HUES64 (cell line): ENCODE results near the gene MACROD1.
"Not testable (repeated sequence)": the region's sequence is repeated elsewhere in the genome, so short reads cannot be mapped to it uniquely, and the experiment has no call there.

Experiments
- H3K27ac ChIP-seq: 2 replicates; pipeline ENCODE4 v1.7.0; 2013; ENCODE audit warnings: low read depth, low read length, inconsistent platforms
- H3K27me3 ChIP-seq: 2 replicates; pipeline ENCODE4 v1.6.1; 2013; ENCODE audit warnings: mild to moderate bottlenecking, low read length; ENCODE audit not compliant: insufficient read depth
- H3K36me3 ChIP-seq: 2 replicates; pipeline ENCODE4 v1.6.1; 2013; ENCODE audit warnings: mild to moderate bottlenecking, low read length; ENCODE audit not compliant: insufficient read depth
- H3K4me1 ChIP-seq: 2 replicates; pipeline ENCODE4 v1.6.1; 2013; ENCODE audit warnings: mild to moderate bottlenecking, low read length, moderate library complexity; ENCODE audit not compliant: insufficient read depth
- H3K4me3 ChIP-seq: 2 replicates; pipeline ENCODE4 v1.5.1; 2013; ENCODE audit warnings: mild to moderate bottlenecking, low read length, moderate library complexity
- H3K9ac ChIP-seq: 2 replicates; pipeline ENCODE4 v1.6.1; 2013; ENCODE audit warnings: mild to moderate bottlenecking, low read depth, low read length
- H3K9me3 ChIP-seq: 2 replicates; pipeline ENCODE4 v1.6.1; 2013; ENCODE audit warnings: low read depth, low read length; ENCODE audit not compliant: insufficient read depth
- WGBS: fragments of 150-250, 120-280 bp; methylation state at CpG from one replicate; pipeline ENCODE4 v1.1.7; 2013; ENCODE audit warnings: missing lambda C conversion rate; 5-methylcytosine and 5-hydroxymethylcytosine counted together

The MACROD1 gene

GRCh38 chr11:64055077-64055476 lies 110.8 kb downstream of the MACROD1 start:
- Histone ChIP-seq H3K9ac (no peak overlapping the region), H3K27me3 (peaks cover 21% of the 10 kb centered on the region), H3K36me3 (no peaks in the 10 kb centered on the region), H3K27ac (no peak overlapping the region), H3K4me1 (peaks cover 25% of the 10 kb centered on the region), H3K4me3 (no peak overlapping the region), H3K9me3 (no peaks in the 10 kb centered on the region)
- 53% methylated on average over 8 of the region's 8 CpGs for WGBS

GRCh38 chr11:64053699-64054098 lies 112.2 kb downstream of the MACROD1 start:
- Histone ChIP-seq H3K9me3 (no peaks in the 10 kb centered on the region), H3K27me3 (peaks cover 15% of the 10 kb centered on the region), H3K4me3 (no peak overlapping the region), H3K27ac (no peak overlapping the region), H3K9ac (no peak overlapping the region), H3K36me3 (no peaks in the 10 kb centered on the region), H3K4me1 (peaks cover 25% of the 10 kb centered on the region)
- WGBS = 16% methylated on average over 15 of the region's 15 CpGs

- Histone ChIP-seq H3K4me3 (no peak overlapping the region), H3K4me1 (peaks cover 25% of the 10 kb centered on the region)
- WGBS = 73% methylated on average over 11 of the region's 11 CpGs
Measured at GRCh38 chr11:64052938-64053622, 112.8 kb downstream of the MACROD1 start.

GRCh38 chr11:64052436-64052835 lies 113.5 kb downstream of the MACROD1 start:
- H3K4me1 ChIP-seq = peaks cover 25% of the 10 kb centered on the region
- H3K4me3 ChIP-seq = no peak overlapping the region
- 74% methylated on average over 2 of the region's 2 CpGs for WGBS
- H3K27ac ChIP-seq = no peak overlapping the region
- no peaks in the 10 kb centered on the region for H3K9me3 ChIP-seq
- no peak overlapping the region for H3K9ac ChIP-seq
- no peaks in the 10 kb centered on the region for H3K36me3 ChIP-seq
- peaks cover 15% of the 10 kb centered on the region for H3K27me3 ChIP-seq

More at GRCh38 chr11:64052938-64053622, 112.8 kb downstream of the MACROD1 start:
- Histone ChIP-seq H3K9ac (no peak overlapping the region), H3K9me3 (no peaks in the 10 kb centered on the region), H3K27me3 (peaks cover 15% of the 10 kb centered on the region), H3K27ac (no peak overlapping the region), H3K36me3 (no peaks in the 10 kb centered on the region)

- Histone ChIP-seq H3K27ac (no peak overlapping the region), H3K9me3 (no peaks in the 10 kb centered on the region), H3K9ac (no peak overlapping the region), H3K4me3 (no peak overlapping the region), H3K27me3 (peaks cover 17% of the 10 kb centered on the region), H3K4me1 (peaks cover 25% of the 10 kb centered on the region), H3K36me3 (no peaks in the 10 kb centered on the region)
- WGBS = 95% methylated on average over 19 of the region's 19 CpGs
Measured at GRCh38 chr11:64051297-64051696, 114.6 kb downstream of the MACROD1 start.

GRCh38 chr11:64049509-64049908 lies 116.4 kb downstream of the MACROD1 start:
- Histone ChIP-seq H3K9me3 (no peaks in the 10 kb centered on the region), H3K4me1 (peaks cover 20% of the 10 kb centered on the region), H3K4me3 (no peak overlapping the region), H3K36me3 (no peaks in the 10 kb centered on the region), H3K27me3 (peaks cover 15% of the 10 kb centered on the region), H3K9ac (no peak overlapping the region), H3K27ac (no peak overlapping the region)
- 88% methylated on average over 8 of the region's 8 CpGs for WGBS

- Histone ChIP-seq H3K36me3 (no peaks in the 10 kb centered on the region), H3K27me3 (peaks cover 21% of the 10 kb centered on the region), H3K9me3 (no peaks in the 10 kb centered on the region), H3K4me3 (no peak overlapping the region), H3K27ac (no peak overlapping the region), H3K4me1 (peaks cover 8% of the 10 kb centered on the region), H3K9ac (no peak overlapping the region; the same call in 1 of the 2 replicates)
- 81% methylated on average over 19 of the region's 19 CpGs for WGBS
Measured at GRCh38 chr11:64048042-64048854, 117.7 kb downstream of the MACROD1 start.

GRCh38 chr11:64047373-64047772 lies 118.5 kb downstream of the MACROD1 start:
- H3K4me3 ChIP-seq, H3K27ac ChIP-seq, H3K4me1 ChIP-seq, H3K36me3 ChIP-seq, H3K9ac ChIP-seq, H3K9me3 ChIP-seq: not testable (repeated sequence)
- 97% methylated on average over 8 of the region's 8 CpGs for WGBS
- H3K27me3 ChIP-seq = peaks cover 21% of the 10 kb centered on the region

GRCh38 chr11:64045700-64046099 lies 120.2 kb downstream of the MACROD1 start:
- Histone ChIP-seq H3K27ac (no peak overlapping the region), H3K4me1 (no peaks in the 10 kb centered on the region), H3K4me3 (no peak overlapping the region), H3K27me3 (peaks cover 21% of the 10 kb centered on the region), H3K9ac (no peak overlapping the region), H3K36me3 (no peaks in the 10 kb centered on the region), H3K9me3 (no peaks in the 10 kb centered on the region)
- 100% methylated on average over 2 of the region's 2 CpGs for WGBS

- Histone ChIP-seq H3K9ac (no peak overlapping the region), H3K36me3 (no peaks in the 10 kb centered on the region), H3K4me1 (no peaks in the 10 kb centered on the region), H3K27ac (no peak overlapping the region), H3K4me3 (no peak overlapping the region), H3K9me3 (no peaks in the 10 kb centered on the region), H3K27me3 (peaks cover 29% of the 10 kb centered on the region)
- WGBS = 88% methylated on average over 18 of the region's 18 CpGs
Measured at GRCh38 chr11:64044730-64045393, 121.1 kb downstream of the MACROD1 start.

- no peaks in the 10 kb centered on the region for H3K4me1 ChIP-seq
- peaks cover 42% of the 10 kb centered on the region for H3K27me3 ChIP-seq
- H3K27ac ChIP-seq = no peak overlapping the region
- H3K9ac ChIP-seq = no peak overlapping the region
- H3K4me3 ChIP-seq = no peak overlapping the region
- 87% methylated on average over 5 of the region's 5 CpGs for WGBS
- no peaks in the 10 kb centered on the region for H3K9me3 ChIP-seq
- H3K36me3 ChIP-seq = no peaks in the 10 kb centered on the region
Measured at GRCh38 chr11:64043545-64043944, 122.4 kb downstream of the MACROD1 start.
